GM18505 (cell line): ENCODE data around the gene WDHD1.
"Not testable (repeated sequence)": the region's sequence is repeated elsewhere in the genome, so short reads cannot be mapped to it uniquely, and the experiment has no call there.

Source experiments
- ATAC-seq: cut with Tn5 transposase; IDR thresholded peaks from one replicate; pipeline ENCODE4 v1.9.1; 2021; ENCODE audit not compliant: unreplicated experiment
- POLR2A ChIP-seq: IDR thresholded peaks from 4 replicates; pipeline ENCODE4 v1.6.1; 2011; ENCODE audit warnings: borderline replicate concordance; ENCODE audit not compliant: insufficient read depth, insufficient read length; ENCODE audit errors: extremely low read depth

The WDHD1 gene

GRCh38 chr14:55026793-55027561 is at the start of gene WDHD1, which contains the start of gene SOCS4:
TSS of gene WDHD1 (minus strand) at chr14:55027099. CDS start at chr14:55026787, 312 bp downstream.
TSS of gene SOCS4 (plus strand) at chr14:55027236. CDS start at chr14:55043042, 15,806 bp downstream.
- ATAC-seq = peak; percentile 81
- peak; percentile 90 for TF ChIP-seq POLR2A

DNA sequence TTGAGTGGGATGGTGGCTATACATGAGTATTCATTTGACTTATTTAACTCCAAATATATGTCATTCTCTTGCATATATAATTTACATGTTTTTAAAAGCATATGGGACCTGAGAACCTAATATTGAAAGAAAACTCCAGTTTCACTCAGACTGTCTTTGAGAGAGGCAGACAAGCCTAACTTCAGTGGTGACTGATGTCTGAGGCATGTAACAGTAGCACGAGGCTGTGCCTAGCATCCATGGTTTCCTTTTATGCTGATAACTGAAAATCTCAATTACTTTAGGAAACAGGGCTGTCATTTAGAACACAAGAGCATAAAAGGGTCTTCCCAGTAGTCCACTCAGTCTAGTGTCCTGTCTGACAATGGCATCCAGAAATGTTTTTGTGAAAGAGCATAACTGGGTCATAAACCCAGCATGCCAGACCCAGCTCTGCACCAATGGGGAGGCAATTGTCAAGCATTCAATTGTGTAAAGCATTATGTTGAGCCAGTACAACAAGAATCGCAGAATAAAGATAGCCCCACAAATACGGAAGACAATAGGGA is 48.8 kb upstream of the WDHD1 start:
- TF ChIP-seq POLR2A = no peak
- no peak for ATAC-seq

- TF ChIP-seq POLR2A = peak; percentile 36
- ATAC-seq = peak; percentile 40
Measured at GRCh38 chr14:55074662-55075061, 47.8 kb upstream of the WDHD1 start.

GRCh38 chr14:55073856-55074255 is 47.0 kb upstream of the WDHD1 start:
- ATAC-seq = no peak
- TF ChIP-seq POLR2A = no peak

DNA sequence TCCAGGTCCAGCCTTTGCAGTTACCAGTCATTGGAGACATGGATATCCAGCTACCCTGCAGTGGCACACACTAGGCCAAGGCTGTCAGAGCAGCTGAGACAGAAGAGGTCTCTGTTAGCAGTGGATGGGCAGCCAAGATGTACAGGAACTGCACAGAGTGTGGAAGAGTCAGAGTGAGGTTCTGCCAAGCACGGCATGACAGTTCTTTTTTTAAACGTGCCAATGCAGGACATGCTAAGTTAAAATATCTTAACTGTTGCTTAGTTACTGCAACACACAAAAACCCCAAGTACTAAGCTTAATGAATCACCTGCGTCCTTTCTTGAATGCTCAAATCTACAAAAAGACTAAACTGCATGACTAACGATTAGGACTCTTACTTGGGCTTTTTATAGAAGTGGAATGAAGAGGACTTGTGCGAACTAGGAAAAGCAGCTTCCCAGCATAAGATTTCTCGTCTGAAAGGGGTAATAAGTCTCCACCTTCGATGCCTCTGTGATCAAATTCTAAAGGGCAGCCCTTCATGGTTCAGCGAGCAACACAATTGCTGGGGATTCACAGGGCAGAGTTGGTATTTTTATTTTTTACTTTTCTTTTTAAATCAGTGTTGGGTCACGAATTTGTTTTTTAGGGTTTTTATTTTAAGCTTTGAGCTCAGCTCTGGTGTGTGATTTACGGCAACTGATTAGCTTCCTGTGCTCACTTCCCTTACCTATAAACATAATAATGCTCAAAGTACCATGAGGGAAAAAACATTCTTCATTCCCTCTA is 45.2 kb upstream of the WDHD1 start:
- ATAC-seq = peak; percentile 48
- peak; percentile 44 for TF ChIP-seq POLR2A

DNA sequence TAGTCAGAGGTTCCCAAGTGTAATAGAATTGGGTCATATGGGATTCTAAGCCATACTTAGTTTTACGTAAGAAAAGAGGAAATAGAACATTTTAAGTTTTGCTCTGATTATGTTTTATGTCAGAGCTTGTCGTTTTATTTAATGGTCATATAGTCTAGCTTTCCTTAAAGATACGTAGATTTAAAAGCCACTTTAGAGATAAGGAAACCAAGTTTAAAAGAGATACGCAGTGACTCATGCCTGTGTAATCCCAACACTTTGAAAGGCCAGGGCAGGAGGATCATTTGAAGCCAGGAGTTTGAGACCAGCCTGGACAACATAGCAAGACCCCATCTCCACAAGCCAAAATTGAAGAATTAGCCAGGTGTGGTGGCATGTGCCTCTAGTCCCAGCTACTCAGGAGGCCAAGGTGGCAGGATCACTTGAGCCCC is 44.1 kb upstream of the WDHD1 start:
- ATAC-seq = no peak
- no peak for TF ChIP-seq POLR2A

DNA sequence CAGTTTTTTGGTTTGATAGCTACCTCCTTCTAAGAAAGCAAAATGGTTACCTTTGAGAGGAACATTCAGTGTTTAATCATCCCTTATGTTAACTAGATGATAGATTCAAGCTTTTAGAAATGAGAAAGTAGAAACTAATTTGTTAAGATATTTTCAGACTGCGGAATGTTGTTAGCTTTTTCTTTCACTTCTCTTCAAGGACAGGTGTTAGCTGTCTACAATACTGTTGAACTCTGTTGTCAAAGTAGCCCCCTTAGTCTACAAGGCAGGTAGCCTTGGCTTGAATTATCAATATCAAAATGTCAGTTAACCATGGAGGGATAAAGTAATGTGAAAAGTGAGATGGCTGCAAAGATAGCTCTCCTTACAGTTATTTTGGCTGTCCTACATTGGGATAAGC is 39.3 kb upstream of the WDHD1 start:
- TF ChIP-seq POLR2A = no peak
- ATAC-seq = no peak

DNA sequence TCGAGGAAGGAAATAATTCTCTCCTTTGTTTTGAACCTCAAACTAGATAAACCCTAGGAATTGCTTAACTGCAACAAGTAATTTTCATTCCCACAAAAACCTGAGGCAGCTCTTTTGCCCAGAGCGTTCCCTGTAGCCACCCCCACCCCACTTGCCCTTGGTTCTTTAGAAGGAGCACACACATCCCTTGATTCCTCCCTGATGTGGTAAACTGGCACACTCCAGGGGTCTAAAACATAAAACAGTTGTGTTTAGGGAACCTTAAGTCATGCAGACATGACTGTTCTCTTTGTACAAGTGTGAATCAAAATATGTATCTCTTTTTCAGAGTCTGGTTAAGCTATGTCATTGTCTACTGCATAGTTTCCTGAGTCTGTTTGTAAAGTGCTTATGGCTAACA is 38.5 kb upstream of the WDHD1 start:
- no peak for ATAC-seq
- TF ChIP-seq POLR2A = no peak

- not testable (repeated sequence) for ATAC-seq
Measured at GRCh38 chr14:55064896-55065295, 38.0 kb upstream of the WDHD1 start.

DNA sequence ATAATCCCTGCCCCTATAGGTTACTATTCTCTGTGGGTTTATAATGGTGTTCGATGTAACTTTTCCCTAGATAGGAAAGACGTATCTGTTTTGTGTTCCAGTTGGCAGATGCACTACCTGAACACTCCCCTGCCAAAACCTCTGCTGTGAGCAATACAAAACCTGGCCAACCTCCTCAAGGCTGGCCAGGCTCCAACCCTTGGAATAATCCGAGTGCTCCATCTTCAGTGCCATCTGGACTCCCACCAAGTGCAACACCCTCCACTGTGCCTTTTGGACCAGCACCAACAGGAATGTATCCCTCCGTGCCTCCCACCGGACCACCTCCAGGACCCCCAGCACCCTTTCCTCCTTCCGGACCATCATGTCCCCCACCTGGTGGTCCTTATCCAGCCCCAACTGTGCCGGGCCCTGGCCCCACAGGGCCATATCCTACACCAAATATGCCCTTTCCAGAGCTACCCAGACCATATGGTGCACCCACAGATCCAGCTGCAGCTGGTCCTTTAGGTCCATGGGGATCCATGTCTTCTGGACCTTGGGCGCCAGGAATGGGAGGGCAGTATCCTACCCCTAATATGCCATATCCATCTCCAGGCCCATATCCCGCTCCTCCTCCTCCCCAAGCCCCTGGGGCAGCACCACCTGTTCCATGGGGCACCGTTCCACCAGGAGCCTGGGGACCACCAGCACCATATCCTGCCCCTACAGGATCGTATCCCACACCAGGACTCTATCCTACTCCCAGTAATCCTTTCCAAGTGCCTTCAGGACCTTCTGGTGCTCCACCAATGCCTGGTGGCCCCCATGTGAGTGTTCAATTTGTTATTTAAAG is 35.8 kb upstream of the WDHD1 start:
- TF ChIP-seq POLR2A = no peak
- ATAC-seq = no peak

- TF ChIP-seq POLR2A = no peak
- no peak for ATAC-seq
Measured at GRCh38 chr14:55059333-55059732, 32.4 kb upstream of the WDHD1 start.

DNA sequence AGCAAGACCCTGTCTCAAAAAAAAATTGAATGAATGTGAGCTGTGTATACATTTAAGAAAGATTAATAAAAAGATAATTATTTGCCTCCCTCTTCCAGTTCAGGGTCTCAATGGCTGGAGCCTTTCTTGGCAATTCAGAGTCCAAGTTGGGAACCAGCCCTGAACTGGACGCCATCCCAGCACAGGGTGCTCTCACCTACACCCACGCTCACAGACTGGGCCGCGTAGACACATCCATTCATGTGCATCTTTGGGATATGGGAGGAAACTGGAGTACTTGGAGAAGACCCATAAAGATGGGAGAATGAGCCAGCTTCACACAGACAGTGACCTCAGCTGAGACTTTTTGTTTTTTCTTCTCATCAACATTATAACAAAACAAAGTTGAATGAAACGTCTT is 31.0 kb upstream of the WDHD1 start:
- no peak for TF ChIP-seq POLR2A
- ATAC-seq = no peak

DNA sequence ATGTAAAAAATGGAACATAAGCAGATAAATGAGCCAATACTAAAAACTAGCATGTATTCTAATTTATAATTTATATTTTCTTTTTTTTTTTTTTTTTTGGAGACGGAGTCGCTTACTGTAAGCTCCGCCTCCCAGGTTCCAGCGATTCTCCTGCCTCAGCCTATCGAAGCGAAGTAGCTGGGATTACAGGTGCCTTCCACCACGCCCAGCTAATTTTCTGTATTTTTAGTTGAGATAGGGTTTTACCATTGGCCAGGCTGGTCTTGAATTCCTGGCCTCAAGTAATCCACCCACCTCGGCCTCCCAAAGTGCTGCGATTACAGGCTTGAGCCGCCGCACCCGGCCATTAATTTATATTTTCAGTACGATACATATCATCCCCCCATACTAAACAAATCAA is 27.2 kb upstream of the WDHD1 start:
- no peak for ATAC-seq
- no peak for TF ChIP-seq POLR2A
